Body of pancreas (tissue), 4 donors: Measurements from ENCODE around the gene ARHGAP1.

Source experiments
- CTCF ChIP-seq, 7 experiments: fragments of 450-650 bp in 4 of 7; fragments of 200-600 bp in 3 of 7; sonication (generic) in 3 of 7; IDR thresholded peaks; one replicate each; pipeline ENCODE4 v1.5.1; 2016 to 2019; ENCODE audit warnings: antibody characterized with exemption in 7 of 7
- POLR2A ChIP-seq, 3 donors: fragments of 450-650 bp; IDR thresholded peaks; one replicate each; pipeline ENCODE4 v1.6.1; 2016; ENCODE audit warnings: antibody characterized with exemption in 3 of 3, mild to moderate bottlenecking in 2 of 3

GRCh38 chr11:46719048-46719542 is 18.7 kb upstream of the ARHGAP1 start, which contains the start of gene F2:
- no peak for TF ChIP-seq CTCF (IDR thresholded peaks at IDR 0.05)
- TF ChIP-seq POLR2A (IDR thresholded peaks at IDR 0.05) = no peak
